ENCODE measurements around the gene FTO.

The FTO gene

DNA sequence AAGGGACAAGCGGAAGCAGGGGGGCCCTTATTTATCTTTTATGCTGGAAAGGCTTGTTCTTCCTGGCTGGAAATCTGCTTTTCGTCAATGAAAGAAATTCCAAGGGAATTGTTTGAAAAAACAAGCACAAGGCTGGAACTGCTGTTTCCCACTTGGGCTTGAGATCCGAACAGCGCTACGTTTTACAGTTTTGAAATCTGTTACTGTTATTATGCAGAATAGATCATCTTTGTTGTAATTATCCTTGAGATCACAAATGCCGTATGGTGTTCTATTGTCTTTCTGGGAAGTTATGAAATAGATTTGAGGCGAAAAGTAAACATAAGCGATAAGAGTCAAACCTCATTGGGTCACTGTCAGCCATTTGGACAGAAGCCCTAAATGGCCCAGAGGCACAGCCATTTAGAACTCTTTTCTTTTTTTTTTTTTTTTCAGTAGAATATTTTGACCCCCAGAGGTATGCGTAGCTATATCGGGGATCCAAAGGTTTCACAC is 359.4 kb downstream of the FTO start:
- H3K79me2 ChIP-seq (ENCODE audit: insufficient read depth, low read length): no peaks in the 10 kb centered on the region
- no peak overlapping the region for H3K9ac ChIP-seq (ENCODE audit: low read length)
- H3K27me3 ChIP-seq (ENCODE audit: low read length): no peaks in the 10 kb centered on the region
- no peaks in the 10 kb centered on the region for H3K36me3 ChIP-seq (ENCODE audit: low read length)
- no peak overlapping the region for H3K4me3 ChIP-seq (ENCODE audit: insufficient read depth, low read length, poor library complexity, severe bottlenecking)
- H3K9me2 ChIP-seq (replicated peaks; ENCODE audit: insufficient read depth, low read length): no peaks in the 10 kb centered on the region
- H3K4me2 ChIP-seq (ENCODE audit: low read depth, low read length, poor library complexity, severe bottlenecking): no peak overlapping the region
- no peak for TF ChIP-seq EZH2phosphoT487 (conservative IDR thresholded peaks at IDR 0.05; ENCODE audit: low read length)
- TF ChIP-seq, protein P1, sequence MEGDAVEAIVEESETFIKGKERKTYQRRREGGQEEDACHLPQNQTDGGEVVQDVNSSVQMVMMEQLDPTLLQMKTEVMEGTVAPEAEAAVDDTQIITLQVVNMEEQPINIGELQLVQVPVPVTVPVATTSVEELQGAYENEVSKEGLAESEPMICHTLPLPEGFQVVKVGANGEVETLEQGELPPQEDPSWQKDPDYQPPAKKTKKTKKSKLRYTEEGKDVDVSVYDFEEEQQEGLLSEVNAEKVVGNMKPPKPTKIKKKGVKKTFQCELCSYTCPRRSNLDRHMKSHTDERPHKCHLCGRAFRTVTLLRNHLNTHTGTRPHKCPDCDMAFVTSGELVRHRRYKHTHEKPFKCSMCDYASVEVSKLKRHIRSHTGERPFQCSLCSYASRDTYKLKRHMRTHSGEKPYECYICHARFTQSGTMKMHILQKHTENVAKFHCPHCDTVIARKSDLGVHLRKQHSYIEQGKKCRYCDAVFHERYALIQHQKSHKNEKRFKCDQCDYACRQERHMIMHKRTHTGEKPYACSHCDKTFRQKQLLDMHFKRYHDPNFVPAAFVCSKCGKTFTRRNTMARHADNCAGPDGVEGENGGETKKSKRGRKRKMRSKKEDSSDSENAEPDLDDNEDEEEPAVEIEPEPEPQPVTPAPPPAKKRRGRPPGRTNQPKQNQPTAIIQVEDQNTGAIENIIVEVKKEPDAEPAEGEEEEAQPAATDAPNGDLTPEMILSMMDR (IDR thresholded peaks at IDR 0.05; ENCODE audit: insufficient read depth, low read length, poor library complexity, severe bottlenecking): no peak
- no peak overlapping the region for H3K27ac ChIP-seq (ENCODE audit: low read depth, low read length)
- H4K20me1 ChIP-seq (ENCODE audit: low read depth, low read length): no peaks in the 10 kb centered on the region
- H2AFZ ChIP-seq (ENCODE audit: low read depth, low read length, severe bottlenecking): no peak overlapping the region
- H3K9me3 ChIP-seq (ENCODE audit: insufficient read depth, low read length): no peaks in the 10 kb centered on the region
- H3F3A ChIP-seq (ENCODE audit: insufficient read depth): no peaks in the 10 kb centered on the region

DNA sequence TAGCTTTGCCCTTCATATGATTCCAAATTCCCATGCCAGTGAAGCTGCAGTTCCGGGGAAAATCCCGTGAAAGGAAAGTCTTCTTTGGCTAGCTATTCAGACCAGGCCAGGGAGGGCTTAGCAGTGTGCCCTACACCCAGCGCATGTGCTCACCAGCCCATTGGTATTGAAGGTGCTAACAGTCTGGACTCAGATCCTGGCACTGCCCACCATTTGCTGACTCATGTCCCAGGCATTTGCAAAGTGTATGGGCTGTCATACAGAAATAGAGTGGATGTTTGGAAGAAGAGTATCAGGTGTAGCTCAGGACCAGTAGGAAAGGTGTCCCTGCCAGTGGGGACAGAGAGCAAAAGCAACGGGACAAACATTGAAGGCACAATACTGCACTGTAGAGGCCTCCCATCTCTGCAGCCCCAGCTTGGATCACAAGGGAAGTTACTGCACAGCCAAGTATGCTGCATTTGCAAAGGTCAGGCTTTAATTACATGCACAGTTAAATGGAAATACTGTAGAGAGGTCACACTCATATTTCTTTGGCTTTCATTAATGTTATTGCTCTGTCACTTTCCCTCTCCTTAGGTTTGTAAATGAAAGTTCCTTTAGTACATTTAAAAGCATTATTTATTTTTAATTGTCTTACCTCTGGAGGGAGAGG is 362.6 kb downstream of the FTO start:
- Histone ChIP-seq H3K4me3 (ENCODE audit: insufficient read depth, low read length, poor library complexity, severe bottlenecking) (no peak overlapping the region), H3K4me2 (ENCODE audit: low read depth, low read length, poor library complexity, severe bottlenecking) (no peak overlapping the region), H3F3A (ENCODE audit: insufficient read depth) (no peaks in the 10 kb centered on the region), H3K27ac (ENCODE audit: low read depth, low read length) (no peak overlapping the region), H3K36me3 (ENCODE audit: low read length) (no peaks in the 10 kb centered on the region), H3K27me3 (ENCODE audit: low read length) (no peaks in the 10 kb centered on the region), H3K9ac (ENCODE audit: low read length) (no peak overlapping the region), H3K9me2 (replicated peaks; ENCODE audit: insufficient read depth, low read length) (no peaks in the 10 kb centered on the region), H3K79me2 (ENCODE audit: insufficient read depth, low read length) (no peaks in the 10 kb centered on the region), H3K9me3 (ENCODE audit: insufficient read depth, low read length) (no peaks in the 10 kb centered on the region), H2AFZ (ENCODE audit: low read depth, low read length, severe bottlenecking) (no peak overlapping the region), H4K20me1 (ENCODE audit: low read depth, low read length) (no peaks in the 10 kb centered on the region)
- TF ChIP-seq, protein P1 (IDR thresholded peaks at IDR 0.05; ENCODE audit: insufficient read depth, low read length, poor library complexity, severe bottlenecking): no peak
- no peak for TF ChIP-seq EZH2phosphoT487 (conservative IDR thresholded peaks at IDR 0.05; ENCODE audit: low read length)

DNA sequence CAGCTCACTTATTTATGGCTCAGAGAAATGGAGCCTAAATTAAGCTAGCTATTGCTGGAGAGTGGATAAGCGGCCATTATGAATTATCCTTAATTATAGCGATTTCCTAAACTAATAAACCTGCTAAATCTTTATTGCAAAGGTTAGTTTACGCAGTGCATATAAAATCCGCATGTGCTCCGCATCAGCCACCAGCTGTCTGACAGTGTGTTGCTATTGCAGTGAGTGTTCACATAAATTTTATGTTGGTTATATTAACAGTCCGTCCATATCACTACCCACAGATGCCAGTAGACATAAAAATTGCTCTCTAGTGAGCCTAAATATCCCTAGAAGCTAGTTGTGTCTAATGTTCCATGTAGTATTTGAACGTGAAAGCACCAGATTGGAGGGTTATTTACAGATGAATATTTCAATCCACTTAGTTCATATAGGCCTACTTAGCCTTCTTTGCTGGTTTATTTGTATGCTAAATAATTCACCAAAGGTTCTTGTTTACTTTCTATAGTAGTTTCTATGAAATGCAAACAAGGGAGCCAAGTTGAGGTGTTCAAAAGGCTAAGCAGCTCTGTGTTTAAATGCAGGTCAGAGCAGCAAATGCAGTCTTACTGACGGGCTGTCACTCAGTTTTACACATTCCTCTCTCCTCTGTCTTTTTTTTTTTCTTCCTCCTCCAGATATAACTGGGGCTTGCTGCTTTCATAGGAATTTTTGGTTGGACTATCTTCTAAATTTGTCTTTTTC is 363.5 kb downstream of the FTO start:
- Histone ChIP-seq H4K20me1 (ENCODE audit: low read depth, low read length) (no peaks in the 10 kb centered on the region), H3K27ac (ENCODE audit: low read depth, low read length) (no peak overlapping the region), H3K4me2 (ENCODE audit: low read depth, low read length, poor library complexity, severe bottlenecking) (no peak overlapping the region), H3K9me2 (replicated peaks; ENCODE audit: insufficient read depth, low read length) (no peaks in the 10 kb centered on the region), H3K9me3 (ENCODE audit: insufficient read depth, low read length) (no peaks in the 10 kb centered on the region), H3K9ac (ENCODE audit: low read length) (no peak overlapping the region), H3F3A (ENCODE audit: insufficient read depth) (no peaks in the 10 kb centered on the region), H3K36me3 (ENCODE audit: low read length) (no peaks in the 10 kb centered on the region), H3K4me3 (ENCODE audit: insufficient read depth, low read length, poor library complexity, severe bottlenecking) (no peak overlapping the region), H3K79me2 (ENCODE audit: insufficient read depth, low read length) (no peaks in the 10 kb centered on the region), H2AFZ (ENCODE audit: low read depth, low read length, severe bottlenecking) (no peak overlapping the region), H3K27me3 (ENCODE audit: low read length) (no peaks in the 10 kb centered on the region)
- TF ChIP-seq, protein P1 (IDR thresholded peaks at IDR 0.05; ENCODE audit: insufficient read depth, low read length, poor library complexity, severe bottlenecking): no peak
- TF ChIP-seq EZH2phosphoT487 (conservative IDR thresholded peaks at IDR 0.05; ENCODE audit: low read length): no peak
